ENCODE results near the gene TIAM2.

GRCh38 chr6:155260686-155261085 lies 265.6 kb downstream of the TIAM2 start:
- TF ChIP-seq CTCF (IDR thresholded peaks at IDR 0.05) (no peak), POLR2A (IDR thresholded peaks at IDR 0.05) (no peak)

All from tibial nerve (tissue), 3 donors.